SKM-1 (cell line): ENCODE results near the gene NDUFB10.
"Not testable (repeated sequence)": the region's sequence is repeated elsewhere in the genome, so short reads cannot be mapped to it uniquely, and the experiment has no call there.

ENCODE experiments used
- DNase-seq: peaks from one replicate; lab custom pipeline; 2025; ENCODE audit not compliant: unreplicated experiment; lab: John Stamatoyannopoulos, UW

The NDUFB10 gene

DNA sequence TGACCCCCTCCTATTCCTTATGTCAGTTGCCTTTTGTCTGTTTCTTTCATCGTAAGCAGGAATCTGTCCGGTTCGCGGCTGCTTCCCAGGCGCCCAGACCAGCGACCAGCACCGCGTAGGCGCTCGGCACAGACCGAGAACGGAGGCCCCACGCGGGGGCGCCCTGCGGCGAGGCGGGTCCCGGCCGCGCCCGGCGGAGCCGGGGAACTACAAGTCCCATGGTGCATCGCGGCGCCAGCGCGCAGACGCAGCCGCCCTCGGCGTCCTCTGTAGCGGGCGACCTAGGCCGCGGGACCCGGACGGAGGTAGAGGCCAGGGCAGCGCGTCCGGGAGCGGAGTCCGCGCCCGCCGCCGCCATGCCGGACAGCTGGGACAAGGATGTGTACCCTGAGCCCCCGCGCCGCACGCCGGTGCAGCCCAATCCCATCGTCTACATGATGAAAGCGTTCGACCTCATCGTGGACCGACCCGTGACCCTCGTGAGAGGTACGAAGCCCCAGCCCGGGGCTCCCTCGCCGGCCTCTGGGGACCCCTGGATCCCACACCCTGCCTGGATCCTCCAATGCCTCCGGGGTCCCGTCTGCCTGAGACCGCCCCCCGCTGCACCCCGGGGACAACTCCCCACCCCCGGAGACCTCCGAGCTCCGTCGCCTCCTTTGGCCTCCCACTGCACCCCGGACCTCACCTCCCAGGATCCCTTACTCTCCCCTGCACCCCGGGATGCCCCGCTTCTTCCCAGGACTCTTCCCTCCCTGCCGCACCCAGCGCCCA is at the start of gene NDUFB10:
TSS of gene NDUFB10 (plus strand) at position 270 of the 771 bp plus-strand sequence. CDS start at position 357, 87 bp downstream.
- peak; percentile 70 for DNase-seq

DNA sequence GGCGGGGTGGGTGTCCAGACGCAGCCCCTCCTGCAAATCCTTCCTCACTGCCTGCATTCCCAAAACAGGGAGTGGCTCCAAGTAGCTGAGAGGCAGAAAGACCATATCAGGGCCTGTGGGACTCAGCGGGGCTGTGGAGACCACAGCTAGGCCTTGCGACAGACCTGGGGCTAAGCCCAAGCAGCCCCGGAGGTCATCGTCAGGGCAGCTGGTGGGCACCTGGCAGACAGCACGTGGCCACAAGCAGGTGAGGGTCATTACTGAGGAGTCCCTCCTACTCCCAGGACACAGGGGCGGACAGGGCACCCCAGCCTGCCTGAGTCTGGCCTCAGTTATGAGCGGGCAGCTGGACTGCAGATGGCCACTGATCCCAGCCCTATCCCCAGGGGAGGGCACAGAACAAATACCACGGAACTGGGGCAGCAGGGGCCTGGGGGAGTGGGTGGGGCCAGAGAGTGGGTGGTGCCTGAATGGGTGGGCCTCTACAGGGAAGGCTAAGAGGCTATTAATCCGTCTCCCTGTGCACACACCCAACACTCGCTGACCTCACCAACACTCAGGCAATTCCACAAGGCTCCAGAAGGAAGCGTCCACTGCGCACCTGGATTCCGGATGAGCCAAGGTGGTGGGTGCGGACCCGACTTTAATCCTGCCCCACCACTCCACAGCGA is 49.6 kb upstream of the NDUFB10 start:
- no peak for DNase-seq

DNA sequence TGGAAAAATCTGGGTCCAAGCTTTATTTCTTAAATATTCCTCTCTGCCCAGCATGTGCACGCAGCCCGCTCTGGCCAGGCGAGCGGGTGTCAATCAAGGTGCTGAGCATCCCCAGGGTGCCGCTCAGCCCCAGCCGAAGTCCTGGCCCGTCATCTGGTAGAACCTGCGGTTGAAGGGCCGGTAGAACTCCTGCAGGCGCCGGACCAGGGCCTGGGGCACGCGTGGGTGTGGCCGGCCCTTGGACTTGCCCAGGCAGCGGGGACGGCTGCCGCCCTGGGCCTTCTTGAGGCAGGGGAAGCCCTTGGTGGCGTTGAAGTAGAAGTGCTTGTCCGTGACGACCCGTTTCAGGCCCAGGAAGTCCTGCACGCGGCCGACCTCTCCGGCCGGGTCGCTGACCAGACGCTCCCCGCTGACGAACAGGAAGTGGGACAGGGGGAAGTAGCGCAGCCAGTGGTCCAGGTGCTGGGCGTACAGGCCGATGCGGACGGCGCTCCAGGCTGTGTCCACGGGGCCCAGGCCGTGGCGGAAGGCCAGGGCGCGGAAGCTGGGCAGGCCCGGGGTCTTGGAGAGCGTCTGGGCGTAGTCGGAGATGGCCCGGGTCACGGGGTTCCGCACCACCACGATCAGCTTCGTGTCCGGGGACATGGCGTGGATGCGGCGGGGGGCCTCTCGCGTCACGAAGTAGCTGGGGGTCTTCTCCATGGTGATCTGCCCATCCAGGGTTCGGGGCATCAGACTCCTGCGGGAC is 47.7 kb upstream of the NDUFB10 start:
- DNase-seq, result no peak

DNA sequence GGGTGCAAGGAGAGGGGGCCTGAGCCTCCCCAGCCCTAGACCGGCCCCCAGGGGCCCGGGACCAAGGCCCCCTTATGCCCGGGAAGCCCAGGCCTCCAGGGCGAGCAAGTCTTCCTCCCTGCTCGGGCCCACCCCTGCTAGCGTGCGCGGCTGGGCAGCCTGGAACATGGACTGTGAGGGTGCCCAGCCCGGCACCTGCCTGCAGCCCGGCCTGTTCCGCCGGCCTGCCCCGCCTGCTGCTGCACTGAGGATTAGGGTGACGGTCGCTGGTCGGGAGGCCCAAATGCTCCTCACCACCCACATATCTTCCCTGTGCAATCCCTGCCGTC is 47.2 kb upstream of the NDUFB10 start:
- no peak for DNase-seq

DNA sequence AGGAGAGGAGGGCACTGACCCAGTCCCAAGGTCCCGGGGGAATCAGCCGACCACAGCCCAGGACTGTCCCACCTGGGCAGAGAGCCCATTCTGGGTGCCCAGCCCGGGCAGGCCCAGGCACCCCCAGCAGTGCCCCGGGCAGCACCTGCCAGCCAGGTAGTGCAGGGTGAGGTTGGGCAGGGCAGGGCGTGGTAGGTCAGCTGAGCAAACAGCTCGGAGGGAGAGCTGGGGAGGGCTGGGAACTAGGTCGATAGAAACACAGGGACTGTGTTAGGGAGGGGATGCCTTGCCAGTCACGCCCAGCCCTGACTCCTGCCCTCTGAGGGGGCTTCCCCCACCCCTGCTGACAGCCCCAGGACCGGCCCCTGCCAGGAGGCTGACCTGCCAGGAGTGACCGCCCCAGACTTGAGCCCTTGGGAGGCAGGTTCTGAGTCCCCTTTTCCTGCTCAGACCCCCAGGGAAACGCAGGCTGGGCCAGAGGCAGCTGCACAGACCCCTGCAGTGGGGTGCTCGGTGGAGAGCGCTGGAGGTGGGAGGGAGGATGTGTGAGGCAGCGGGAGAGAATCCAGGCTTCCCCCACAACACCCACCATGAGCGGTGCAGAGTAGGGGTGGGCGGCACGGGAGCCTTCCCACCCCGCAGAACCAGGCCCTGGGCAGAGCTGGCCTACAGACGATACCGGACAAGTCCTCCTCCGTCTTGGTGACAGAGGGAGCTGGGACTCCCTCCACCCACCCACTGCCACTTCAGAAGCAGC is 45.8 kb upstream of the NDUFB10 start:
- DNase-seq, result no peak

DNA sequence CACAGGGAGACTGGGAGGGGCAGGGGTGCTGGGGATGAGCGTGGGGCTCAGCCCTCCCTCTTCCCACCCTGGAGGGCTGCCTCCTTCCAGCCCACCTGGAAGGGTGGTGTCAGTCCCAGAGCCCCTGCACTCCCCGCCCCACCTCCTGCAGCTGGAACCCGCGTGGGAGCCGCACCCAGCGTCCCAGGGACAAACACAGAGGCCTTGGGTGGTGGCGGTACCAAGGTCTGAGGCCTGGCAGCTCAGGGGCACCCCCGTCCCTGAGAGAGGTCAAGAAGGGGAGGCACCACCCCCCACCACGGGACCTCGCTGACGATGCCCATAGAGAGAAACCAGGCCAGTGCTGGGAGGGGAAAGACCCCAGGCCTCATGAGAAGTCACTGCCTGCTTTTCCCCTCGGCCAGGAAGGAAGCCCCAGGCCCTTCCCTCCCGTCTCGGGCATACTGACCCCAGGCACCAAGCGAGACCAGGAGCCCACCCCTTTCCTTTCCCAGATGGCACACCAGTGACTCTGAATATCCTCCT is 45.2 kb upstream of the NDUFB10 start:
- no peak for DNase-seq

DNA sequence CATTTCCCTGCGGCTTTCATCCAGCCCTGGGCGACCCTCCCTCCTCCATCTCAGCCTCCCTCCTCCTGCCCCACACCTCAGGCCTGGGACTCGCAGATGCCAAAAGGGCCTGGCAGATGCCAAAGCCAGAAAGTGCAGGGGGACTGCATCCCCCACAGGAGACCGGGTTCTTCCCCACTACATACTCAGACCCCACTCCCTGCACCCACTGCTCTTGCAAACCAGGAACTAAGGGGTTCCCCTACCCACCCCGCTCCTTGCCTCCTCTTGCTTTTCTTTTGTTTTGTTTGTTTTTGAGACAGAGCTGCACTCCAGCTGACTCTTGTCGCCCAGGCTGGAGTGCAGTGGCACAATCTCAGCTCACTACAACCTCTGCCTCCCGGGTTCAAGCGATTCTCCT is 44.4 kb upstream of the NDUFB10 start:
- no peak for DNase-seq

DNA sequence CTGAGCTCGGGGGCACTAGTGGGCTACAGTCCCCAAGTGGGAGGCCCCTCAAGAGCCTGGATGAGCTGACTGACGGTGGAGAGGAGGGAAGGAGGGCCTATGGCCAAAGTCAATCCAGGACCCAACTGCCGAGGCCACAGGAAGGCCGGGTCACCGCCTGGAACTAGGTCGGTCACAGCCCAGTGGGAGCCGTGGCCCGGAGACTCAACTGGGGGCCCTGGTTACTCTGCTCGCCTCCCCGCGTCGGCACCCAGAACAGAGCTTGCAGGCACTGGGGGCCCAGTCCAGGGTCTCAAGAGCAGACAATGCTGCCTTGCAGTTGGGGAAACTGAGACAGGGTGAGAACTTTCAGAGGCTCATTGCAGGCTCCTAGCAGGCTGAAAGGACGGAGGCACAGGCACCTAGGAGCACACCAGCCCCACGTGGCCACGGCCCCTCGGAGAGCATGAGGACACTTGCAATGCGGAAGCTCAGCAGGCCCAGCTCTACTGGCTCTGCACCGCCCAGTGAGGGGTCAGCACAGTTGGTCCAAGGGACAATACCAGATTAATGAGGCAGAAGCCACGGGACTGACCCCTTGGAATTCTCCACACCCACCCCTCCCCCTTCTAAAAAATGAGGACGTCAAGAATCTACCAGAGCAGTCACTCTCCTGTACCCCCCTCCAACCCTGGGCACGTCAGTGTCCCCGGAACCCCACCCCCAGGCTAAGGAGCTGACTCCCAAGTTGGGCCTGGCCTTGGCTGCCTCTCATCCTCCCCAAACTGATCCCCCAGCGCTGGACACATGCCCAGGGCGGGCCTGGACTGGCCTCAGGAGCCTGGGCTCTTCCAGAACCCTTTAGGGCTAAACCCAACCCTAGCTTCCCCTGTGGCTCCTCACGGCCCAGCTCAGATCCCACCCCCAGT is 43.4 kb upstream of the NDUFB10 start:
- DNase-seq, result no peak

DNA sequence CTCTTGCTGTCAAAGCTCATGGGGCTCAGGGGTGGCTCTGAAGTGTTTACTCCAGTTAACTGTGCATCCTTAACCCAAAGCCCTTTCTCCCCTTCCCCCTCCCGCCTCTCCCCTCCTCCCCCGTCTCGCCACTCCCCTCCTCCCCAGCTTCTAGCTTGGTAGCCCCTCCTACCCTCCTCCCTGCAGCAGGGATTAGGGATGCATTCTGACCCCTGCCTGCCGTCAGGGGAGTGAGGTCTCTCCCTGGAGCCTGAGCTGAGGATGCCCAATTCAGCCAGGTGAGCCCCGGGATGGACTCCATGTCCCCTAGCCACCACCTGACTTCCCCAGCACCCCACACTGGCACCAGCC is 42.7 kb upstream of the NDUFB10 start:
- no peak for DNase-seq

DNA sequence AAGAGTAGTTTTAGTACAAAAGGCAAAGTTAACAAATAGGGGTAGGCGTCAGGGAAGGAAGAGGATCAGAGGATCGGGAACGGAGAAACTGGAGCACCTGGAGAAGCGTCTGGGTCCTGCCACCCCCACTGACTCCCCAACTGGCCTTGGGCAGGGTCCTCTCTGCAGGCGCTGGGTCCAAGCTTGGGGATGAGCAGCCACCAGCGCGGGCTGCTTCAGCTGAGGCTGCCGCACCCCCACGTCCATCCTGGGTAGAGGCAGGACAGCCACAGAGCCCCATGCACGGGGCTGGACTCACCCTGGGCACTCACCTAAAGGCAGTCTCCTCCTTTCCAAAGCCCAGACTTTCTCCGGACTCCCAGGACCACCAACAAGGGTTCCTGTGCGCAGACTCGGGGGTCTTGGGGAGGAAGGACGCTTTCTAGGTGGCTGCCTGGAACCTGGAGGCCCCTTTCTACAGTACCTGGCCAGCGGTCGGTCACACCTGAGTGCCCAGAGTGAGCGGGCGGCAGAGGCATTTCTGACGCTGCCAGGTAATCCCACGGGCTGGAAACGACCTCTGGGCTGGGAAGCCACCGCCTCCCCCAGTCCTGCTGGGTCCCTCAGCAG is 42.2 kb upstream of the NDUFB10 start:
- DNase-seq, result no peak

DNA sequence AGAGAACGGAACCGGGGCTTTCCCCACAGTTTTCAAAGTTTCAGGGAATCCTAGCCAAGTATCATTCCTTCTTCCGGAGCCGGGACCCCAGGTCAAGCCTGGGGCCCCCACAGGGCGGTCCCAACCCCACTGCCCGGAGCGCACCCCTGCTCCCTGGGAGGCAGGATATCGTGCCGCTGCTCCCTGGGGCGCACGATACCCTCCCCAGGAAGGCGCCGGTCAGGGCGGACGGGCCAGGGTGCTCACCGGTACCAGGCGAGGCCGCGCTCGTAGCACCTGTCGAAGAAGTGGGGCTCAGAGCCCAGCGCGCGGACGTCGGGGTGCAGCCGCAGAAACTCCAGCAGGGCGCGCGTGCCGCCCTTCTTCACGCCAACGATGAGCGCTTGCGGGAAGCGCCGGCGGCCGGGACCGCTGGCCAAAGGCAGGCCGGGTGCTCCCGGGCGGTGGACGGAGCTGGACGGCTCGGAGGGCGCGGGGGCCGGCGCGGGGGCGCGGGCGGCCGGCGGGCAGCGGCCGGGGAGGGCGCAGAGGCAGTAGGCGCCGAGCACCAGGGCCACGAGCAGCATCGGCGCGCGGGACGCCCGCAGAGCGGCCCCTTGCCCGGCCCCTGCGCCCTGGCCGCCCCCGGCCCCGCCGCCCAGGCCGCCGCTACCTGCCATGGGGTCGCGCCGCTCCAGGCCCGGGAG is 41.5 kb upstream of the NDUFB10 start:
- no peak for DNase-seq

DNA sequence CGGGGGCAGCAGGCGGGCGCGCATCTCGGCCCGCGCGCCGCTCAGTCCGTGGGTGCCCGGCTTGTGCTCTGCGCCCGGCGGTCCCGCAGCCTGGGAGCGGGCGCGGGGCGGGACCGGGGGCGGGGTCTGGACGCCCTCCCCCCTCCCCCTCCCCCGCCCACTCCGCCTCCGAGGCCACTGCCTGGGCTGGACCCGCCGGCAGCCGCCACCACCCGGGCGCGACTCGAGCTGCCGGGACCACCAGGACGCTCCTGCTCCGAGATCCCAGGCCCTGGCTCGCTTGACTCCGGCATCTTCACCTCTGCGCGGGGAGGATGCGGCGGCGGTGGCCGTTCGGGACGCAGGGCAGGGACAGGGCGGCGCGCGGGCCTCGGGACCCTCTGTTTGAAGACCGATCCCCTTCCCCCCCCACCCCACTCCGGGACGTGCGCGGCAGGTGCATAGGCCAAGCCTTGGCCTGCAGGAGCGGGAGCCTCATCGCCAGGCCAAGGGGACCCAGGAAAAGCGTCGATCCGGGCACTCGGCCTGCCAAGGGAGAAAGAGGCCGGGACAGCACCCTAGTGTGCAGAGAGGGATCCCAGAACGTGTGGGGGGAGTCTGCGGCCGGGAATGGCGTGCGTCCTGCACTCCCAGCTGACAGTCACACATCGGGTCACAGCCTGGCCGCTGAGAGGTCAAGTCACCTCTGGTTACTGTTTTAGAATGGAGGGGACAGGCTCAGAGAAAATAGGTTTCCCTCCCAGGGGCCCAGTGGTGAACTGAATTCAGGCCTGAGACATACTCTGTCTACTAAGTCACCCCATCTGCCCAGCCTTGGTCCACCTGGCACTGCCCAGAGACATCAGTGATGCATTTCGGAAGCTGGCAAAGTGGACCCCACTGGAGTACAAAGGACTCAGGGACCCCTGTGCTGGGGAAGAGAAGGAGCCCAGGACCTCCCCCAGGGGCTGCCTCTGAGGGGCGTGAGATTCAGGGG is 40.7 kb upstream of the NDUFB10 start, which contains the start of gene HS3ST6:
TSS of gene HS3ST6 (minus strand) at position 65 of the 976 bp plus-strand sequence. CDS start 92 bp downstream, outside the sequence.
- DNase-seq, result no peak

DNA sequence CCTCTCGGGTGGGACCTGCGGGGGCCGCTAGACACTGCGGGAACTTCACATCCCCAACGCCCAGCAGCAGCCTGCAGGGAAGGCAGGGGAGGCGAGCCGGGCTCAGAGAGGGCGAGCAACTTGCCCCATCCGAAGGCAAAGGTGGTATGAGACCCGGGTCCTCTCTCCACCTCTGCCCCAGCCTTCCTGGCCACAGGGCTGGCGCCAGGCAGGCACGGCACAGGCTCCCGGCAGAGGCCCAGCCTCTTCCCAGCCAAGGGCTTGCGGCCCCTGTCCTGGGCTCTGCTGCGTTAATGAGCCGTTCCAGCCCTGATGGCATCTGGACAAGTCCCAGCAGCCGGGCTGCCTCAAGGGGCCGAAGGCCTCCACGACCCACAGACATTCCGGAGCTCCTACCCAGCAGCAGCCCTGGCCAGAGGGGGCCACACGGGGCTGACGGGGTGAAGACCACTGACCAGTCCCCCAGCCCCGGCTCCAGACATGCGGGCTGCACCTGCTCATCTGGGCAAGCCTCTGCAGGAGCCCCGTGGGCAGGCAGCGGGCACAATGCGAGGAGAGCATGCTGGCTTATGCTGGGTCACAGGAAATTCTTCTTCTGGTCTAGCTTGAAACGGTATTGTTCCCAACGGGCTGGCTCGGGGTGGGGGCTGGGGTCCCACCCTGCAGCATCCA is 39.9 kb upstream of the NDUFB10 start:
- no peak for DNase-seq

DNA sequence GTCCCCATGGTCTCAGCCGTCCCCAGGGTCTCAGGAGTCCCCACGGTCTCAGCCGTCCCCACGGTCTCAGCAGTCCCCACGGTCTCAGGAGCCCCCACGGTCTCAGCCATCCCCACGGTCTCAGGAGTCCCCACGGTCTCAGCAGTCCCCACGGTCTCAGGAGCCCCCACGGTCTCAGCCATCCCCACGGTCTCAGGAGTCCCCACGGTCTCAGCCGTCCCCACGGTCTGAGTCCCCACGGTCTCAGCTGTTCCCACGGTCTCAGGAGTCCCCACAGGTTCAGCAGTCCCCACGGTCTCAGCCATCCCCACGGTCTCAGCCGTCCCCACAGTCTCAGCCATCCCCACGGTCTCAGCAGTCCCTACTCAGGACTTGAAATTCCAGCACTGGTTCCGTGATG is 39.2 kb upstream of the NDUFB10 start:
- DNase-seq, result not testable (repeated sequence)

DNA sequence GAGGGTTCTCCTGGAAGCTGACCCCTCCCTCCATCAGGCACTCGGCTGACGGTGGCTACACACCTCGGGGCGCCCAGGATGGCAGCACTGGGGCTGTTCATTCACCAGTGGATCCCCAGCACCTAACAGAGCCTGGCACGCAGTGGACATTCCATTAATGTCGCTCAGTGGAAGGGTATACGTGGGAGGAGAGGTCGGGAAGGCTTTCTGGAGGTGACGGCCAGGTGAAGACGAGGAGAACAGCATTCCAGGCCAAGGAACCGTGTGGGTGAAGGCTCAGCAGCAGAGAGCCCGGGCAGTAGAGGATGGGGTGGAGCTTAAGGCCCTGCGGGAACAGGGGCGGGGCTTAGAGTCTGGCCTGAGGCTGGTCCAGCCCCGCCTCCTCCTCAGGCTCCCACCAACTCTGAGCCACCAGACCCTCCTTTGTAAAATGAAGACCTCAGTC is 38.6 kb upstream of the NDUFB10 start:
- DNase-seq, result no peak

DNA sequence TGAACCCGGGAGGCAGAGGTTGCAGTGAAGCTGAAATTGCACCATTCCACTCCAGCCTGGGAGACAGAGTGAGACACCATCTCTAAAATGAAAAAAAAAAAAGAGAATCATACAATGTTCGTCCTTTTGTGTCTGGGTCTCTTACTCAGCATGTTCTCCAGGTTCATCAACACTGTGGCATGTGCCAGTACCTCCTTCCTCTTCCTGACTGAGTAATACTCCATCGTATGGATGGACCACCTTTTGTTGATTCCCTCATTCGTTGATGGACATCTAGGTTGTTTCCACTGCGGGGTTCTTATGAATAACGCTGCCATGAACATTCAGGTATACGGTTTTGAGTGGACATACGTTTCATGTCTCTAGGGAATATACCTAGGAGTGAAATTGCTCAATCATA is 37.0 kb upstream of the NDUFB10 start:
- no peak for DNase-seq
